ENCODE results near the gene ECHS1.

DNA sequence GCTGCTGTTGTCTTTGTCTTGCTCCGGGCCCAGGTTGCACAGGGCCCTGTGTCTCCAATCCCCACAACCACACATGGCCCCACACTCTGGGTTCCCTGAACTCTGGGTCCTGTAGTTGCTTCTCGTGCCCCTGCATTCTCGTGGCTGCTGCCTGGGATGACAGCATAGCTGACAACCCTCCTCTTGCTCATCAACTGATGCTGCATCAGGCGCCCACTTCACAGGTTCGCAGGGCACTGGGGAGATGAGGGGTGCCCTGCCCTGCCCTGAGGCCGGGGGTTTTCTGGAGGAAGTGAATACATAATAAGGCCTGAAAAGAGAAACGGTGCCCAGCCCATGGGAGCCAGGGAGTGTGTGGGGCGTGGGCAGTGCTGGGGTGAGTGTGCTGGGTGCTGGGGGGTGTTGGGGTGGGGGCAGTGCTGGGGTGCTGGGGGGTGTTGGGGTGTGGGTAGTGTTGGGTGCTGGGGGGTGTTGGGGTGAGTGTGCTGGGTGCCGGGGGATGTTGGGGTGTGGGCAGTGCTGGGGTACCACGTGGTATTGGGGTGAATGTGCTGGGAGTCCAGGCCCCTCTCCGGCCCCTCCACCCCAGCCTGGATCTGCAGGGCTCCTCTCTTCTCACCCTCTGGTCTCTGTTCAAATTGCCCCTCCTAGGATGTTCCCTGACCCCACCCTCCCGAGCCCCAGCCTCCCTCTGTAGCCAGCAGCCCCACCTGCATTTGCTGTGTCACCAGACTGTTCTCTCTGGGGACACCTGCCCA is 18.8 kb upstream of the ECHS1 start:
- TF ChIP-seq JUND (IDR thresholded peaks at IDR 0.05), result no peak
- no peak for TF ChIP-seq EZH2 (IDR thresholded peaks at IDR 0.05)
- TF ChIP-seq CEBPB (IDR thresholded peaks at IDR 0.05; ENCODE audit: low read depth), result no peak
- no peak for TF ChIP-seq POLR2A (IDR thresholded peaks at IDR 0.05; ENCODE audit: borderline replicate concordance, extremely low read depth, insufficient read depth, insufficient read length)
- no peak for TF ChIP-seq TCF7L2 (IDR thresholded peaks at IDR 0.05; ENCODE audit: borderline replicate concordance, extremely low read depth, insufficient read depth, insufficient read length)
- TF ChIP-seq SRF (IDR thresholded peaks at IDR 0.05; ENCODE audit: low read depth), result no peak
- no peak for TF ChIP-seq POLR2AphosphoS5 (IDR thresholded peaks at IDR 0.05; ENCODE audit: low read depth, low read length)
- no peak for TF ChIP-seq EGR1 (IDR thresholded peaks at IDR 0.05; ENCODE audit: low read depth)
- TF ChIP-seq, protein P1, sequence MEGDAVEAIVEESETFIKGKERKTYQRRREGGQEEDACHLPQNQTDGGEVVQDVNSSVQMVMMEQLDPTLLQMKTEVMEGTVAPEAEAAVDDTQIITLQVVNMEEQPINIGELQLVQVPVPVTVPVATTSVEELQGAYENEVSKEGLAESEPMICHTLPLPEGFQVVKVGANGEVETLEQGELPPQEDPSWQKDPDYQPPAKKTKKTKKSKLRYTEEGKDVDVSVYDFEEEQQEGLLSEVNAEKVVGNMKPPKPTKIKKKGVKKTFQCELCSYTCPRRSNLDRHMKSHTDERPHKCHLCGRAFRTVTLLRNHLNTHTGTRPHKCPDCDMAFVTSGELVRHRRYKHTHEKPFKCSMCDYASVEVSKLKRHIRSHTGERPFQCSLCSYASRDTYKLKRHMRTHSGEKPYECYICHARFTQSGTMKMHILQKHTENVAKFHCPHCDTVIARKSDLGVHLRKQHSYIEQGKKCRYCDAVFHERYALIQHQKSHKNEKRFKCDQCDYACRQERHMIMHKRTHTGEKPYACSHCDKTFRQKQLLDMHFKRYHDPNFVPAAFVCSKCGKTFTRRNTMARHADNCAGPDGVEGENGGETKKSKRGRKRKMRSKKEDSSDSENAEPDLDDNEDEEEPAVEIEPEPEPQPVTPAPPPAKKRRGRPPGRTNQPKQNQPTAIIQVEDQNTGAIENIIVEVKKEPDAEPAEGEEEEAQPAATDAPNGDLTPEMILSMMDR (IDR thresholded peaks at IDR 0.05 in 2 of 3, conservative IDR thresholded peaks at IDR 0.05 in 1 of 3; ENCODE audit: borderline replicate concordance in 1 of 3, insufficient read depth in 1 of 3, low read depth in 2 of 3, low read length in 2 of 3), result no peak
- TF ChIP-seq YY1 (IDR thresholded peaks at IDR 0.05; ENCODE audit: extremely low read depth, insufficient replicate concordance, low read depth, low read length), result no peak
